ENCODE results near the gene FTL.

DNA sequence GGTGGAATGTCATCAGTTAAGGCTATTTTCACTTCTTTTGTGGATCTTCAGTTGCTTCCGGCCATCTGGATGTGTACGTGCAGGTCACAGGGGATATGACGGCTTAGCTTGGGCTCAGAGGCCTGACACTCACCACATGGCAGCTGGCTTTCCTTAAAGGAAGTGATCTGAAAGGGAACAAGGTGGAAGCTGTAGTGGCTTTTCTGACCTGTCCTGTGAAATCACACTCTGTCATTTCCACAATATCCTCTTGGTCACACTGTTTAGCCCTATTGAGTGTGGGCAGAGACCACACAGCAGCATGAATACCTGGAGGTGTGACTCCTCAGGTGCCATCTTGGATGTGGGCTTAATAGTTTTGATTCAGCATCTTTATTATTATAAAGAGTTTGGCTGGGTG is 14.9 kb upstream of the FTL start:
- TF ChIP-seq, protein P1, sequence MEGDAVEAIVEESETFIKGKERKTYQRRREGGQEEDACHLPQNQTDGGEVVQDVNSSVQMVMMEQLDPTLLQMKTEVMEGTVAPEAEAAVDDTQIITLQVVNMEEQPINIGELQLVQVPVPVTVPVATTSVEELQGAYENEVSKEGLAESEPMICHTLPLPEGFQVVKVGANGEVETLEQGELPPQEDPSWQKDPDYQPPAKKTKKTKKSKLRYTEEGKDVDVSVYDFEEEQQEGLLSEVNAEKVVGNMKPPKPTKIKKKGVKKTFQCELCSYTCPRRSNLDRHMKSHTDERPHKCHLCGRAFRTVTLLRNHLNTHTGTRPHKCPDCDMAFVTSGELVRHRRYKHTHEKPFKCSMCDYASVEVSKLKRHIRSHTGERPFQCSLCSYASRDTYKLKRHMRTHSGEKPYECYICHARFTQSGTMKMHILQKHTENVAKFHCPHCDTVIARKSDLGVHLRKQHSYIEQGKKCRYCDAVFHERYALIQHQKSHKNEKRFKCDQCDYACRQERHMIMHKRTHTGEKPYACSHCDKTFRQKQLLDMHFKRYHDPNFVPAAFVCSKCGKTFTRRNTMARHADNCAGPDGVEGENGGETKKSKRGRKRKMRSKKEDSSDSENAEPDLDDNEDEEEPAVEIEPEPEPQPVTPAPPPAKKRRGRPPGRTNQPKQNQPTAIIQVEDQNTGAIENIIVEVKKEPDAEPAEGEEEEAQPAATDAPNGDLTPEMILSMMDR (IDR thresholded peaks at IDR 0.05), result no peak
- no peak for TF ChIP-seq EZH2phosphoT487 (IDR thresholded peaks at IDR 0.05)
- no peak for TF ChIP-seq EZH2 (IDR thresholded peaks at IDR 0.05)

All from neural progenitor cell (in vitro differentiated cells).